Measurements from ENCODE around the gene BTAF1.
"Not testable (repeated sequence)": the region's sequence is repeated elsewhere in the genome, so short reads cannot be mapped to it uniquely, and the experiment has no call there.

BTAF1 gene

GRCh38 chr10:91980319-91980718, 56.7 kb downstream of the BTAF1 start:
- DNase-seq: no peak

- DNase-seq: no peak
These were observed 59.8 kb downstream of the BTAF1 start for GRCh38 chr10:91983416-91983815.

DNA sequence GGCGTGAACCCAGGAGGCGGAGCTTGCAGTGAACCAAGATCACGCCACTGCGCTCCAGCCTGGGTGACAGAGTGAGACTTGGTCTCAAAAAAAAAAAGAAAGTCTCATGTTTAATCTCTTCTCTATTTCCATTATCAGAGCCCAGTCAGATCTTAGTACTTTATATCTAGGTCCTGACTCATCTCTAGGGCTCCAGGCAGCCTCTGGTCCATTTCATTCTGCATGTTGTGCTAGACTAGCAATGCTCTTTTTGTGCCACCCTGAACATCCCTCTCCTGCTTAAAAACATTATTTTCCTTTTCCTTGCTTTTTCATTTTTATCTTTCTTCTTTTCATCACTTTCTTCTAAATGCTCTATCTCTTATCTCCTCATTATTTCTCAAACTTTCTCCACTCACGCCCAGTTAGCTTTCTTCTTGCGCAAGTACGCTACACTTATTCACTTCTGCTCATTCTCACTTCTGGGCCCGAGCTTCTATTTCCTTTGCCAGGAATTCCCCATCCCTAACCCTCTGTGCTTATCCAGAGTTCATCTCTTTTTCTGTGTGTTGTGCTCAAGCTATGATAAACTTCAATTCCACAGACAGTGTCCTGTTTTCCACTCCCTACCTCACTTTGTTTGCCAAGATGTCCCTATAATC, 63.9 kb downstream of the BTAF1 start:
- no peak for DNase-seq

GRCh38 chr10:91992031-91992430, 68.5 kb downstream of the BTAF1 start:
- no peak for DNase-seq

DNA sequence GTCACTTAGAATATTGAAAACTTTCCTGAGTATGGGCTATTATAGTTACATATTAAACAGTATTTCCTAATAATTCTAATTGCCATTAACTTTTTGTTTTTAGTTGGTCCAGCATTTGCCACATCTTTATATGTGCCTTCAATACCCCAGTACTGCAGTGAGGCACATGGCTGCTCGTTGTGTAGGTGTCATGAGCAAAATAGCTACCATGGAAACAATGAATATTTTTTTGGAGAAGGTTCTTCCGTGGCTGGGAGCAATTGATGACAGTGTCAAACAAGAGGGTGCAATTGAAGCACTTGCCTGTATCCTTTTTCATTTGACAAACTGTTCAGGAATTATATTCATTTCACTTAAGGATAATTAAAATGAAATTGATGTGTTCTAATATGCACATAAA, 72.7 kb downstream of the BTAF1 start:
- DNase-seq: no peak

DNA sequence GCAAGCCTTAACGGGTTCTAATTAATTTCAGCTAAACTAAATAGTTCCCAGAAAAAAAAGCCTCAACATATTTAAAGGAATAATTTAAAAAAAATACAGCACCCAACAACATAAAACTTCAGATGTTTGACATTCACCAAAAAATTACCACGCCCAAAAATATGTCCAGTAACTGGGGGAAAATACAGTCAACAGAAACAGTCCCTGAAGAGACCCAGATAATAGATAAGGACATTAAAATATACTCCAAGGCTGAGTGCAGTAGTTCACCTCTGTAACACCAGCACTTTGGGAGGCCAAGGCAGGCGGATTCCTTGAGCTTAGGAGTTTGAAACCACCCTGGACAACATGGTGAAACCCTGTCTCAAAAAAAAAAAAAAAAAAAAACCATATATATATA, 78.0 kb downstream of the BTAF1 start:
- no peak for DNase-seq

GRCh38 chr10:92001995-92002394, 78.4 kb downstream of the BTAF1 start:
- DNase-seq: no peak

- no peak for DNase-seq
These were observed 79.7 kb downstream of the BTAF1 start for GRCh38 chr10:92003258-92003657.

DNA sequence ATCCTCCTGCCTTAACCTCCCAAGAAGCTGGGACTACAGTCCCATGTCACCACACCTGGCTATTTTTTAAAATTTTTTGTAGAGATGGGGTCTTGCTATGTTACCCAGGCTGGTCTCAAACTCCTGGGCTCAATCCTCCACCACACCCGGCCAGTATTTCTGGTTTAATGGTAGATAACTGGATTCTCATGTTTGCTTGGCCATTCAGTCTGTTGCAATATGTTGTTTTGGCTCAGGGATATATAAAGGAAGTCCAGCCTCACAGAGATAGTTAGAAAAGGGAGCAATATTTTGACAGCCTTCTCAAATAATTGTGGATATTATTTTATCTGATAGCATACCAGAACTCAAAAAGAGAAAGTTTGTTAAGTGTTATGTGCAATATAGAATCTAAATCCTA, 82.4 kb downstream of the BTAF1 start:
- no peak for DNase-seq

GRCh38 chr10:92009445-92009844, 85.9 kb downstream of the BTAF1 start:
- DNase-seq: no peak

DNA sequence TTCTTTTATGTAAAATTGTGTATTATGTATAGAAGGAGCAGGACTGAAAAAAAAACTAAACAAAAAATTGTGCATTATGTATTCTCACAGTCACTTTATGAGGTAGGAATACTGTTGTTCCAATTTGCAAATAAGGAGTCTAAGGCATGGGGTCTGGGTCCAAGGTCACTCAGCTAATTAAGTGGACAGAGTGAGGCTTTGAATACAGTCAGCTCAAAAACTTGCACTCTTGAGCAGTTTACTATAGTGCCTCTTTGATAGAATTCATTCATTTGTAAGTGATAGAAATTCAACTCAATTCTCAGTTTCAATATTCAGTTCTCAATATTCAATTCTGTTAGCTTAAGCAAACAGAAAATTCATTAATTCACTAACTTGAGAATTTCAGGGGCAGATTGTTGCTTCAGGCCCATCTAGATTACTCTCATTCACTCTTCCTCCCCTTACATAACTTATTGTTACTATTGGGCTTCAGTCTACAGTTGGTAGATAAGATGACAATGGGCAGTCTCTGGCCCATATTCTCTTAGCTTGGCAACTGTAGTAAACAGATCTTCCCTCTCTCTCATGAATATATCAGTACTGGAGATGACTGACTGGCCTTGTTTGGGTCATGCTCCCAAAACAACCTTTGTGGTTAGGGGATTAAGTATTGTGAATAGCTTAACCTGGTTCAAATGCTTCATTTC, 86.6 kb downstream of the BTAF1 start:
- no peak for DNase-seq

DNA sequence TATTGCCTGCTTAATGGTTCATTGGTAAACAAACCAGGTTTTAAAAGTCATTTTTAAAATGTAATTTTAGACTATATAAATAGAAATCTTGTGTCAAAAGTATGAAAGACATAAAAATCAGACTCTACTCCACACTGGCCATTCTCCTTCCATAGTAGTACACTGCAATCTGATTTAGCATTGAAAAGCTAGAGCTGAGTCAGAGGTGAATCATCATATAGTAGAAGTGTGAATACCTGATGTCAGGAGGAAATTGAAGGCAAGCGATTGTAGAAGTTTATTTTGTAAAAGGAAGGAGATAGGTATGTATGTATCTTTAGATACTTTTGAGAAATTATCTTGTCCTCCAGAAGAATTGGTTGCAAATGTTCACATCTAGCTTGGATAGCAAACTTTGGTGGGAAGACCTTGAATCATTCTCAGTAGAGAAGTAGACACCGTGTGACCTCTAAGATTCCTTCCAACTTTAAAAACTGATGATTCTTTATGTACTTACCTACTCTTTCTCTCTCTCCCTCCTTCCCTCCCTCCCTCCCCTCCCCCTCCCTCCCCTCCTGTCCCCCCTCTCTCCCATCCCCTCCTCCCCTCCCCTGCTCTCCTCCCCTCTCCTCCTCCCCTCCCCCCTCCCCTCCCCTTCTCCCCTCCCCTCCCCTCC, 88.1 kb downstream of the BTAF1 start:
- DNase-seq: no peak

DNA sequence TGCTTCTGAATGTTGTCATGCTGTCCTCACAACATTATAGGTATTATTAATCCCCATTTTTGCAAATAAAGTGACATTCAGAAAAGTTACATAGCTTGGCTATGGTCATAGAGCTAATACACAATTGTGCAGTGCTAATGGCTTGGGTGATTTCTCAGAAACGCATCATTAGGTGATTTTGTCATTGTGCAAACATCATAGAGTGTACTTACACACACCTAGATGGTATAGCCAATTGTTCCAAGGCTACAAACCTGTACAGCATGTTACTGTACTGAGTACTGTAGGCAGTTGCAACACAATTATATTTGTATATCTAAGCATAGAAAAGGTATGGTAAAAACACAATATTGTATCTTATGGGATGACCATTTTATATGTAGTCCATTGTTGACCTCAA, 91.0 kb downstream of the BTAF1 start:
- DNase-seq: no peak

DNA sequence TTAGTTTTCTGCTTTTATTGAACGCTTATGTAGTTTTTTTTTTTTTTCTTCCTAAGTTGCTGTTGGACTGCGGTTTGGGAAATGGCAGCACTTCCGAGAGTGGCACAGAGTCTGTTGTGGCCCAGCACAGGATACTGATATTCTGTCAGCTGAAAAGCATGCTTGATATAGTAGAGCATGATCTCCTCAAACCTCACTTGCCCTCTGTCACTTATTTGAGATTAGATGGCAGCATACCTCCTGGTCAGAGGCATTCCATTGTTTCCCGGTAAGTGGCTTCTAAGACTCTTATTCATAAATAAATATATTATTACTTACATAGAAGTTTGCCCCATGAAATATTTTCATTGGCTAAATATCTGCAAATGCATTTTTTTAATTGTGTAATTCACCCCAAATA, 101.1 kb downstream of the BTAF1 start:
- no peak for DNase-seq

- DNase-seq: not testable (repeated sequence)
These were observed 101.8 kb downstream of the BTAF1 start for GRCh38 chr10:92025340-92025739.

DNA sequence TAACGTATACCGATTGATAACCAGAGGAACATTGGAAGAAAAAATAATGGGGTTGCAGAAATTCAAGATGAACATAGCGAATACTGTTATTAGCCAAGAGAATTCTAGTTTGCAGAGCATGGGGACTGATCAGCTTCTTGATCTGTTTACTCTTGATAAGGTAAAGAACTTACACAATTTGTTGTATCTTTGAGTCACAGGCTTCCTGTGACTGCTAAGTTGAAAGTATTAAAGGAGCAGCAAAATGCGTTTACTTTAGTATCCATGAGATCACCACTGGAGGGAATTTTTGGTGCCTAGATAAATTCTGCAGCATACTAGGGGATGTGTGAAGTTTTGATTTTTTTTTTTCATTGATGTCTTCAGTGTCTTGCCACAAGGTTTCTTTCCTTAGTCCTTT, 103.6 kb downstream of the BTAF1 start:
- DNase-seq: no peak

- no peak for DNase-seq
These were observed 108.0 kb downstream of the BTAF1 start for GRCh38 chr10:92031580-92031979.

DNA sequence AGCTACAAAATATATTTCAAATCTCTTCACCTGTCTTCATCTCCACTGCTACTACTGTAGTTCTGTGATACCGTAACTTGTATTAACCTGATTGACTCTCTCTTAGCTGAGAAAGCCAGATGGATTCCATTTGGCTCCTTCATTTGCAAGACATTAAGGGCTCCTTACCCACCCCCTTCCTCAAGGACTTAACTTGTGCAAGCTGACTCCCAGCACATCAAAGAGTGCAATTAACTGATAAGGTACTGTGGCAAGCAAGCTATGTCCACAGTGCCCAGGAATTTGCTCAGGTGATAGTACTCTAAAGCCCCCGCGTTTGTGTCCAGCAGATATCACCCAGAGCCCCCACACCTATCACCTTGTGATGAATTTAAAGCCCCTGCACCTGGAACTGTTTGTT, 109.5 kb downstream of the BTAF1 start:
- DNase-seq: not testable (repeated sequence)

DNA sequence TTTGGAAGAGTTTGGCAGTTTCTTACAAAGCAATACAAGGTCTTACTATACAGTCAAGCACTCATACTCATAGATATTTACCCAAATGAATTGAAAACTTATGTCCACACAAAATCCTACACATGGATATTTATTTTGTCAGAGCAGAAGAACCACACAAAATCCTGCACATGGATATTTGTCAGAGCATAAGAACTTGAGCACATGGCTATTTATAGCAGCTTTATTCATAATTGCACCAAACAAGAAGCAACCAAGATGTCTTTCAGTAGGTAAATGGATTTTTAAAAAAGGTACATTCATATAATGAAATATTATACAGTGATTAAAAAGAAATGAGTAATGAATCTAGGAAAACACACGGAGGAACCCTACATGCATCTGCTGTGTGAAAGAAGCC, 115.4 kb downstream of the BTAF1 start:
- no peak for DNase-seq

GRCh38 chr10:92042541-92042940, 119.0 kb downstream of the BTAF1 start:
- no peak for DNase-seq

DNA sequence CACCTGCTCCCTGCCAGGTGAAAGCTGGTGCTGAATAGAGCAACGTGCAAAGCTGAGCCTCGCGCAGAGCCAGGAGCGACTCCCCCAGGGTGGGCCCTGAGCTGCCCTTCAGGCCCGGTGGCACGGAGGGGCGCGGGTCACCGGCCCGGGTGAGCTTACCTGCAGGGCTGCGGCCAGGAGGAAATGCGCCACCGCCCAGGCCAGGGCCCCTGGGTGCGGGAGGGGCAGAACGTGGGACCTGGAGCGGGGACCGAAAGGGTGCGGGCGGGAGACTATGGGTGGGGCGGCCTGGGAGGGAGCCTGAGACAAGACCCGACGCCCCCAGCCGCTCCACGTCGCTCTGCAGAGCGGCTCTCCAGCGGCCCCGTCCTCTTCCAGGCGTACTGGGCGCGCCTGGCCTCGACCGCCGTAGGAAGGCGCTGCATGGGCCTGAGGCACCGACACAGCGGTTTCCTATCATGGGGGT, 122.1 kb downstream of the BTAF1 start:
- no peak for DNase-seq

- no peak for DNase-seq
These were observed 123.6 kb downstream of the BTAF1 start for GRCh38 chr10:92047215-92047614.

GRCh38 chr10:92052088-92052487, 128.5 kb downstream of the BTAF1 start:
- no peak for DNase-seq

GRCh38 chr10:92052741-92053140, 129.2 kb downstream of the BTAF1 start:
- DNase-seq: no peak
